Heart right ventricle (tissue), 16 donors: ENCODE measurements around the gene FANCI. TPM values are rescaled to one million over a fixed set of nuclear protein-coding genes. Genes with fewer than 3 reads are reported as not detected.

ENCODE experiments used
- ATAC-seq, 8 donors: fragments of 200-7000 bp; cut with Tn5 transposase; one replicate each; pipeline ENCODE4 v1.9.1; 2020; ENCODE audit warnings: mild to moderate bottlenecking in 8 of 8, moderate library complexity in 8 of 8, moderate number of reproducible peaks in 1 of 8
- DNase-seq, 2 donors: peaks; one replicate each; pipeline ENCODE4 v3.0.0-alpha.2; 2020
- H3K27ac ChIP-seq, 10 donors: fragments of 200-600 bp; sonication (generic) in 2 of 10; one replicate each; pipeline versions ENCODE4 v1.5.0 to v1.8.0; 2020 to 2022; ENCODE audit warnings: mild to moderate bottlenecking in 3 of 10
- H3K27me3 ChIP-seq, 7 donors: fragments of 200-600 bp; one replicate each; pipeline ENCODE4 v1.8.0; 2021 to 2022; ENCODE audit warnings: mild to moderate bottlenecking in 2 of 7
- H3K36me3 ChIP-seq, 9 donors: fragments of 200-600 bp; sonication (generic) in 1 of 9; one replicate each; pipeline versions ENCODE4 v1.5.0 to v1.8.0; 2020 to 2022; ENCODE audit warnings: mild to moderate bottlenecking in 2 of 9
- H3K4me1 ChIP-seq, 9 donors: fragments of 200-600 bp; sonication (generic) in 1 of 9; one replicate each; pipeline versions ENCODE4 v1.5.0 to v1.8.0; 2020 to 2022; ENCODE audit warnings: mild to moderate bottlenecking in 4 of 9
- H3K4me3 ChIP-seq, 10 donors: fragments of 200-600 bp; sonication (generic) in 2 of 10; one replicate each; pipeline versions ENCODE4 v1.5.0 to v1.8.0; 2020 to 2022; ENCODE audit warnings: mild to moderate bottlenecking in 7 of 10, moderate library complexity in 2 of 10
- H3K9me3 ChIP-seq, 11 donors: fragments of 200-600 bp in 10 of 11; sonication (generic) in 2 of 11; one replicate each; pipeline versions ENCODE4 v1.5.0 to v1.8.0; 2013 to 2022; ENCODE audit warnings: mild to moderate bottlenecking in 2 of 11, control low read depth in 1 of 11, moderate library complexity in 1 of 11
- WGBS, 2 donors: extraction: QIAGEN DNeasy Blood & Tissue Kit; methylation state at CpG; one replicate each; pipeline ENCODE4 v1.1.7; 2013; ENCODE audit warnings: inconsistent platforms in 1 of 2; 5-methylcytosine and 5-hydroxymethylcytosine counted together
- intact Hi-C, 10 donors: fragments of 100-400 bp; cut with DNase I; formaldehyde crosslinking; loops; one replicate each; pipeline versions ENCODE4 v1.11.1 to v1.14.2; 2022
- polyA plus RNA-seq, 2 donors: library from polyadenylated mRNA; stranded (reverse); fragments of 200-250 nt; gene quantifications; one replicate each; pipeline ENCODE4 v1.2.3, GENCODE V29; 2013
- total RNA-seq, 10 donors: library from RNA; stranded (reverse); fragmentation: NEBNext Ultra II Directional in 3 of 10; extraction: Animal tissue kit (Norgen Biotek cat#: 25700) in 3 of 10; gene quantifications; one replicate each; pipeline versions ENCODE4 v1.2.1 to v1.2.4, GENCODE V29; 2021 to 2023
- TF ChIP-seq, protein P1 (sequence below), 9 donors: fragments of 200-600 bp; sonication (generic) in 2 of 9; IDR thresholded peaks; one replicate each; pipeline versions ENCODE4 v1.5.0 to v1.8.0; 2021 to 2022; ENCODE audit warnings: antibody characterized with exemption in 9 of 9, mild to moderate bottlenecking in 5 of 9, moderate library complexity in 1 of 9
- donor health status: Arrhythmogenic right ventricular cardiomyopathy.
- donor health status: ischemic (EF 13 %, LVEDD 7.1; RV severe dilation, severe dysfunction).
- donor health status: healthy with polysubstance abuse.
- donor health status: DM: no; HTN: yes; CAD: no.
- donor health status: DM: no; HTN: no; CAD: no.
- donor health status: ischemic (EF 25% LVEDD 6.9; RV normal size, moderate dysfunction).
- donor health status: ischemic (EF 25% LVEDD 5.7; RV mildly dilated, moderate dysfunction).
- donor health status: healthy.
- donor health status: DM: yes; HTN: yes; CAD: no.
- donor health status: Ischemic cardiomyopathy.
- donor health status: ischemic (EF 35%, LVEDD 5.7; RV mildly dilated, moderate dysfunction).
- donor health status: nonischemic (EF 11% LVEDD 7.7; RV severe dilation, severe dysfunction).
- donor health status: DM: yes; HTN: yes; CAD: no.
- donor health status: PGD.
- donor health status: ischemic (EF 29% LVEDD 5.4; RV normal size, mild dysfunction).
- donor health status: nonischemic (EF 23%, LVEDD 6.1; RV moderate dilation, normal function).

Gene FANCI
- total and polyA plus RNA-seq, 12 donors = 1.3 to 9.9 (median 2.5) TPM

GRCh38 chr15:89363133-89363532 lies 119.4 kb downstream of the FANCI start:
- no peak for ATAC-seq
- Histone ChIP-seq H3K9me3 (no peaks in the 10 kb centered on the region), H3K4me1 (peaks cover 3 to 52% (median 19%) of the 10 kb centered on the region in 9 donors), H3K4me3 (no peak overlapping the region), H3K36me3 (no peaks in the 10 kb centered on the region), H3K27ac (no peak overlapping the region), H3K27me3 (peaks cover 79 to 100% (median 99%) of the 10 kb centered on the region in 7 donors)
- no peak for DNase-seq
- intact Hi-C loops = loop anchor here in 1 of 10 donors (5.0 kb wide), 1 partner anchor 59 kb away; no protein-coding TSS in a partner anchor
- TF ChIP-seq, protein P1, sequence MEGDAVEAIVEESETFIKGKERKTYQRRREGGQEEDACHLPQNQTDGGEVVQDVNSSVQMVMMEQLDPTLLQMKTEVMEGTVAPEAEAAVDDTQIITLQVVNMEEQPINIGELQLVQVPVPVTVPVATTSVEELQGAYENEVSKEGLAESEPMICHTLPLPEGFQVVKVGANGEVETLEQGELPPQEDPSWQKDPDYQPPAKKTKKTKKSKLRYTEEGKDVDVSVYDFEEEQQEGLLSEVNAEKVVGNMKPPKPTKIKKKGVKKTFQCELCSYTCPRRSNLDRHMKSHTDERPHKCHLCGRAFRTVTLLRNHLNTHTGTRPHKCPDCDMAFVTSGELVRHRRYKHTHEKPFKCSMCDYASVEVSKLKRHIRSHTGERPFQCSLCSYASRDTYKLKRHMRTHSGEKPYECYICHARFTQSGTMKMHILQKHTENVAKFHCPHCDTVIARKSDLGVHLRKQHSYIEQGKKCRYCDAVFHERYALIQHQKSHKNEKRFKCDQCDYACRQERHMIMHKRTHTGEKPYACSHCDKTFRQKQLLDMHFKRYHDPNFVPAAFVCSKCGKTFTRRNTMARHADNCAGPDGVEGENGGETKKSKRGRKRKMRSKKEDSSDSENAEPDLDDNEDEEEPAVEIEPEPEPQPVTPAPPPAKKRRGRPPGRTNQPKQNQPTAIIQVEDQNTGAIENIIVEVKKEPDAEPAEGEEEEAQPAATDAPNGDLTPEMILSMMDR (IDR thresholded peaks at IDR 0.05) = no peak
- 9 to 25% methylated on average over 6 of the region's 6 CpGs for WGBS, 2 donors

DNA sequence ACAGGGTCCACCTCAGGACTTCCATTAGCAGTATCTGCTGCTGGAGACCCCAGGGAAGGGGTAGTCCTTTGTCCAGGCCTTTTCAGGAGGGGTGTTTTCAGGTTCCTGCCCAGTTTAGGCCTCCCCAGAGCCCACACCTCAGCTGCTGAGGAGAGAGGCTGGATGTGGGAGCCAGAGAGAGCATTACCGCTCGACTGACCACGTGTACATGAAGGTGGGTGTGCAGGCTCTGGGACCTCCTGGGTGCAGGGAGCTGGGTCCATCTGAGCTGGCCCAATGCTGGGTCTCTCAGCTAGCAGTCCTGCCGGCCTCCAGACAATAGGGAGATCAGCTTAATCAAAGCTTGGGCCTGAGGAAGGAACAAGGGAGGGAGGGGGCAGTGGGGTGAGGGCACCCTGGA lies 120.0 kb downstream of the FANCI start:
- Histone ChIP-seq H3K4me3 (no peak overlapping the region), H3K27me3 (peaks cover 85 to 100% (median 100%) of the 10 kb centered on the region in 7 donors), H3K4me1 (peaks cover 3 to 48% (median 18%) of the 10 kb centered on the region in 9 donors), H3K27ac (no peak overlapping the region), H3K36me3 (no peaks in the 10 kb centered on the region), H3K9me3 (no peaks in the 10 kb centered on the region)
- DNase-seq = no peak
- TF ChIP-seq, protein P1 (IDR thresholded peaks at IDR 0.05) = no peak
- ATAC-seq = no peak
- 12 to 15% methylated on average over 4 of the region's 4 CpGs for WGBS, 2 donors
- intact Hi-C loops = loop anchor here in 1 of 10 donors (5.0 kb wide), 1 partner anchor 59 kb away; no protein-coding TSS in a partner anchor

GRCh38 chr15:89364341-89364740 lies 120.6 kb downstream of the FANCI start:
- WGBS, 2 donors = 15 to 27% methylated on average over 6 of the region's 6 CpGs
- ATAC-seq (peak in 1 of 8 donors; percentile 10), DNase-seq (no peak)
- intact Hi-C loops = loop anchor here in 1 of 10 donors (5.0 kb wide), 1 partner anchor 58 kb away; no protein-coding TSS in a partner anchor
- no peak overlapping the region for H3K27ac ChIP-seq
- H3K36me3 ChIP-seq = no peaks in the 10 kb centered on the region
- H3K9me3 ChIP-seq = no peaks in the 10 kb centered on the region
- peaks cover 84 to 100% (median 100%) of the 10 kb centered on the region in 7 donors for H3K27me3 ChIP-seq
- no peak overlapping the region for H3K4me3 ChIP-seq
- TF ChIP-seq, protein P1 (IDR thresholded peaks at IDR 0.05) = no peak
- H3K4me1 ChIP-seq = peaks cover 0 to 42% (median 12%) of the 10 kb centered on the region in 9 donors

GRCh38 chr15:89364741-89365450 lies 121.1 kb downstream of the FANCI start:
- TF ChIP-seq, protein P1 (IDR thresholded peaks at IDR 0.05) = no peak
- peaks cover 79 to 100% (median 100%) of the 10 kb centered on the region in 7 donors for H3K27me3 ChIP-seq
- ATAC-seq (no peak), DNase-seq (no peak)
- H3K4me3 ChIP-seq = no peak overlapping the region
- H3K27ac ChIP-seq = no peak overlapping the region
- intact Hi-C loops = loop anchor here in 3 of 10 donors (5.0 kb wide), 3 partner anchors 37 to 57 kb away; no protein-coding TSS in a partner anchor
- 23 to 24% methylated on average over 13 of the region's 13 CpGs for WGBS, 2 donors
- H3K4me1 ChIP-seq = peaks cover 0 to 40% (median 11%) of the 10 kb centered on the region in 9 donors
- no peaks in the 10 kb centered on the region for H3K36me3 ChIP-seq
- no peaks in the 10 kb centered on the region for H3K9me3 ChIP-seq
